Suprapubic skin (tissue), 4 donors: Measurements from ENCODE around the gene CACNG7. TPM values are rescaled to one million over a fixed set of nuclear protein-coding genes. Genes with fewer than 3 reads are reported as not detected.

ENCODE experiments used
- DNase-seq, 2 donors: peaks; one replicate each; pipeline ENCODE4 v3.0.0-alpha.2; 2019; ENCODE audit warnings: low spot score in 2 of 2
- H3K27ac ChIP-seq: fragments of 200-600 bp; sonication (generic); one replicate; pipeline ENCODE4 v1.5.1; 2019
- H3K27me3 ChIP-seq: fragments of 200-600 bp; sonication (generic); one replicate; pipeline ENCODE4 v1.5.1; 2019
- H3K36me3 ChIP-seq: fragments of 200-600 bp; sonication (generic); one replicate; pipeline ENCODE4 v1.5.1; 2019
- H3K4me1 ChIP-seq: fragments of 200-600 bp; sonication (generic); one replicate; pipeline ENCODE4 v1.5.1; 2019
- H3K4me3 ChIP-seq: fragments of 200-600 bp; sonication (generic); one replicate; pipeline ENCODE4 v1.5.1; 2019; ENCODE audit warnings: mild to moderate bottlenecking
- H3K9me3 ChIP-seq: fragments of 200-600 bp; sonication (generic); one replicate; pipeline ENCODE4 v1.5.1; 2019
- CTCF ChIP-seq, 2 donors: fragments of 200-600 bp in 1 of 2; fragments of 450-650 bp in 1 of 2; sonication (generic) in 1 of 2; IDR thresholded peaks; one replicate each; pipeline ENCODE4 v1.5.1; 2016 to 2019; ENCODE audit warnings: antibody characterized with exemption in 2 of 2, mild to moderate bottlenecking in 1 of 2, moderate library complexity in 1 of 2
- EP300 ChIP-seq: sonication (generic); formaldehyde crosslinking; IDR thresholded peaks from one replicate; pipeline ENCODE4 v1.6.1; 2017; ENCODE audit warnings: antibody characterized with exemption
- POLR2A ChIP-seq, 2 donors: fragments of 450-650 bp; IDR thresholded peaks; one replicate each; pipeline ENCODE4 v1.6.1; 2017; ENCODE audit warnings: antibody characterized with exemption in 2 of 2, mild to moderate bottlenecking in 2 of 2, moderate library complexity in 2 of 2
- POLR2AphosphoS5 ChIP-seq, 3 donors: sonication (generic); formaldehyde crosslinking; IDR thresholded peaks; one replicate each; pipeline ENCODE4 v1.6.1; 2017; ENCODE audit warnings: antibody characterized with exemption in 3 of 3
- WGBS: methylation state at CpG from one replicate; pipeline ENCODE4 v1.1.5; 2018; 5-methylcytosine and 5-hydroxymethylcytosine counted together
- total RNA-seq, 4 donors: library from RNA; depleted of rRNA; stranded (reverse); fragments of >200 nt; gene quantifications; one replicate each; pipeline ENCODE4 v1.1.0, GENCODE V29; 2016

Gene CACNG7
- total RNA-seq, 4 donors from 2014 or later = not detected

DNA sequence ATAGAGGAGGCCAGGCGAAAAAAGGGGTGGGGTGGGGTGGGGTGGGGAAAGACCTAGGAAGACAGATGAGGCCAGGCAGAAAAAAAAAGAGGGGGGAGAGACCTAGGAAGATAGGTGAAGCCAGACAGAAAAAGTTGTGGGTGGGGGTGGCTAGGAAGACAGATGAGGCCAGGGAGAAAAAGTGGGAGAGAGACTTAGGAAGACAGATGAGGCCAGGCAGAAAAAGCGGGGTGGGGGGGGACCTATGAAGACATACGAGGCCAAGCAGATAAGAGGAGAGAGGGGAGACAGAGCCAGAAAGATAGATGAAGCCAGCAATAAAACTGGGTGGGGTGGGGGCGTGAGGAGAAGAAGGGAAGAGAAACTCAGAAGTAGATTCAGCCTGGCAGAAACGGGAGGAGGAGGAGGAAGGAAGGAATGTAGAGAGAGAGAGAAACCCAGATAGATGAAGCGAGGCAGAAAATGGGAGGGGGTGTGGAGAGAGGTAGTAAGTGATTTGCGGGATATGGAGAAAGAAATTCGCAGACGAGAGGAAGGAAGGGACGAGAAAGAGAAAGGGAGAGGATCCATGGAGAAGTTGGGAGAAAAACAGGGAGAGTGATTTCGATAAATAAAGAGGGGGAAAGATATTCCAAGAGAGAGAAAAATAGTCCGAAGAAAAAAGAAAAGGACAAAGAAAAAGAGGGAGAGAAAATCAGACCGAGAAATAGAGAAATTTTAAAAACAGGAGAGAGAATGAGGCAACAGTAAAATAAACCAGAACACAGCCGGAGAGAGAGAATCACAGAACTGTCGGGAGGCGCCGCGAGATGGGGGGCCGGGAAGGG lies 70.1 kb downstream of the CACNG7 start:
- Histone ChIP-seq H3K4me3 (peak overlapping the region; percentile 34), H3K27me3 (peaks cover 78% of the 10 kb centered on the region), H3K4me1 (peaks cover 45% of the 10 kb centered on the region), H3K36me3 (no peaks in the 10 kb centered on the region), H3K27ac (no peak overlapping the region), H3K9me3 (no peaks in the 10 kb centered on the region)
- WGBS = 6% methylated on average over 19 of the region's 19 CpGs
- TF ChIP-seq POLR2AphosphoS5 (IDR thresholded peaks at IDR 0.05) (no peak), POLR2A (IDR thresholded peaks at IDR 0.05) (no peak), EP300 (no peak), CTCF (IDR thresholded peaks at IDR 0.05) (no peak)
- DNase-seq = no peak

GRCh38 chr19:53980539-53981375 lies 71.7 kb downstream of the CACNG7 start:
- H3K27me3 ChIP-seq = peaks cover 77% of the 10 kb centered on the region
- H3K36me3 ChIP-seq = no peaks in the 10 kb centered on the region
- H3K4me3 ChIP-seq = peak overlapping the region; percentile 34
- WGBS = 25% methylated on average over 20 of the region's 20 CpGs
- H3K4me1 ChIP-seq = peaks cover 45% of the 10 kb centered on the region
- TF ChIP-seq CTCF (IDR thresholded peaks at IDR 0.05) = no peak
- no peak for TF ChIP-seq POLR2AphosphoS5 (IDR thresholded peaks at IDR 0.05)
- DNase-seq = no peak
- no peak overlapping the region for H3K27ac ChIP-seq
- no peaks in the 10 kb centered on the region for H3K9me3 ChIP-seq

DNA sequence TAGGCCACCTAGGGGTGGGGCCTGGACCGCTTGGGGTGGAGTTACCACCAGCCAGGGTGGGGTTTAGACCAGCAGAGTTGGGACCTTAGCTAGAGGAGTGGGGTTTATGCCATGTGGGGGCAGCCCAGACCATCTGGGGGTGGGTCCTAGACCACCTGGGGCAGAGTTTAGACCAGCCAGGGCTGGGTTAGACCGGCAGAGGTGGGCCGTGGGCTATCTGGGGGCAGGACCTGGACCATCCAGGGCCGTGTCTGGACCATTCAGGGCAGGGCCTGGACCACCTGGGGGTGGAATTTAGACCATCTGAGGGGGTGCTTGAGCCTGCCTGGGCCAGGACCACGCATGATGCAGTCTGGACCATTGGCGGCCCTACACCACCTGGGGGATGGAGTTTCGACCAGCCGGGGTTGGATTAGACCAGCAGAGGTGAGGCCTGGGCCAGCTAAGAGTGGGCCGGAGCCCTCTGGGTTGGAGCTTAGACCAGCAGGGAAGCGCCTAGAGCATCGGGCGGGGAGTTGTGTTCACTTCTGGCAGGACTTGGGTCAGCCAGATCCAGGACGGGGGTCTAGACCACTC lies 72.4 kb downstream of the CACNG7 start:
- Histone ChIP-seq H3K27ac (peak overlapping the region; percentile 18), H3K4me1 (peaks cover 45% of the 10 kb centered on the region), H3K4me3 (peak overlapping the region; percentile 48), H3K27me3 (peaks cover 71% of the 10 kb centered on the region), H3K9me3 (no peaks in the 10 kb centered on the region), H3K36me3 (no peaks in the 10 kb centered on the region)
- WGBS = 74% methylated on average over 4 of the region's 13 CpGs
- DNase-seq = no peak
- TF ChIP-seq CTCF (IDR thresholded peaks at IDR 0.05) (no peak), POLR2AphosphoS5 (IDR thresholded peaks at IDR 0.05) (no peak), POLR2A (IDR thresholded peaks at IDR 0.05) (no peak), EP300 (no peak)

DNA sequence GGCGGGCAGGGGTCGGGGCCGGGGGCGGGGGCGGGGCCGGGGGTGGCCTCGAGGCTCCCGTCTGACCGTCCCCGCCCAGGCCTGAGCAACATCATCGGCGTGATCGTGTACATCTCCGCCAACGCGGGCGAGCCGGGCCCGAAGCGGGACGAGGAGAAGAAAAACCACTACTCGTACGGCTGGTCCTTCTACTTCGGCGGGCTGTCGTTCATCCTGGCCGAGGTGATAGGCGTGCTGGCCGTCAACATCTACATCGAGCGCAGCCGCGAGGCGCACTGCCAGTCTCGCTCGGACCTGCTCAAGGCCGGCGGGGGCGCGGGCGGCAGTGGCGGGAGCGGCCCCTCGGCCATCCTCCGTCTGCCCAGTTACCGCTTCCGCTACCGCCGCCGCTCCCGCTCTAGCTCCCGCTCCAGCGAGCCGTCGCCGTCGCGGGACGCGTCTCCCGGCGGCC lies 72.9 kb downstream of the CACNG7 start:
- no peaks in the 10 kb centered on the region for H3K9me3 ChIP-seq
- peaks cover 66% of the 10 kb centered on the region for H3K27me3 ChIP-seq
- H3K36me3 ChIP-seq = no peaks in the 10 kb centered on the region
- WGBS = no CpG with 5 or more reads among the region's 62 CpGs
- no peak for DNase-seq
- TF ChIP-seq EP300 = no peak
- TF ChIP-seq CTCF (IDR thresholded peaks at IDR 0.05) = no peak
- TF ChIP-seq POLR2AphosphoS5 (IDR thresholded peaks at IDR 0.05) = no peak
- no peak for TF ChIP-seq POLR2A (IDR thresholded peaks at IDR 0.05)
- peaks cover 45% of the 10 kb centered on the region for H3K4me1 ChIP-seq
- H3K27ac ChIP-seq = peak overlapping the region; percentile 18
- peak overlapping the region; percentile 48 for H3K4me3 ChIP-seq

DNA sequence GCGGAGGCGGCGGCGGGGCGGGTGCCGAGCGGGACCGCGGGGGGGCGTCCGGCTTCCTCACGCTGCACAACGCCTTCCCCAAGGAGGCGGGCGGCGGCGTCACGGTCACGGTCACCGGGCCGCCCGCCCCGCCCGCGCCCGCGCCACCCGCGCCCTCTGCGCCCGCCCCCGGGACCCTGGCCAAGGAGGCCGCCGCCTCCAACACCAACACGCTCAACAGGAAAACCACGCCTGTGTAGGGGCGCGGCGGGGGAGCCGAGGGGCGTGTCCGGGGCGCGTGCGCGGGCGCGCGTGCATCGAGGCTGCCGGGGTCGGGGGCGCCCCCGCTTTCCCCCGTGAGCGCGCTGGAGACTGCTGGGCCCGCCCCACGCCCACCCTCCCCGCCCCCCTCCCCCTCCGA lies 73.5 kb downstream of the CACNG7 start:
- TF ChIP-seq EP300 (no peak), POLR2AphosphoS5 (IDR thresholded peaks at IDR 0.05) (no peak), POLR2A (IDR thresholded peaks at IDR 0.05) (no peak), CTCF (IDR thresholded peaks at IDR 0.05) (no peak)
- H3K27me3 ChIP-seq = peaks cover 64% of the 10 kb centered on the region
- DNase-seq = no peak
- WGBS = under 1% methylated on average over 25 of the region's 61 CpGs
- H3K9me3 ChIP-seq = no peaks in the 10 kb centered on the region
- H3K36me3 ChIP-seq = no peaks in the 10 kb centered on the region
- H3K4me3 ChIP-seq = peak overlapping the region; percentile 48
- peaks cover 44% of the 10 kb centered on the region for H3K4me1 ChIP-seq
- no peak overlapping the region for H3K27ac ChIP-seq
